ENCODE results near the gene PYY.

The PYY gene

DNA sequence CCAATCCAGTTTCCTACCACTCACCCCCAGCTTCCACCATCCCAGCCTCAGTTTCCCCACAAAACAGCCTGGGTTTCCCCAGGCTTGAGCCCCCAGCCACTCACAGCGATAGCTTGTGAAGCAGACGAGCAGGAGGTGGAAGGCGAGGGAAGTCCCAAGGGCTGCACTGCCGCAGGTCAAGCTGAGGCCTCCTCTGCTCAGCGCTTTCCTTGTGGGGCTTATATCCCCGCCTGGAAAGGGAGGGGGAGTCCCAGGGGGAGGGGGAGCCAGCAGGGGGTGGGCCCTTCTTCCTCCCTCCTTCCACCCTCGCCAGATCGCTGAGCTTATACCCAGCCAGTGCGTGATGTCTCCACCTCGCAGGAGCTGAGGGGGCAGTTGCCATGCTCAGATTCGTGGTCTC lies at the start of gene PYY:
TSS of gene PYY (minus strand) at position 195 of the 400 bp plus-strand sequence. CDS start 457 bp downstream, outside the sequence.
- TF ChIP-seq, protein P1, sequence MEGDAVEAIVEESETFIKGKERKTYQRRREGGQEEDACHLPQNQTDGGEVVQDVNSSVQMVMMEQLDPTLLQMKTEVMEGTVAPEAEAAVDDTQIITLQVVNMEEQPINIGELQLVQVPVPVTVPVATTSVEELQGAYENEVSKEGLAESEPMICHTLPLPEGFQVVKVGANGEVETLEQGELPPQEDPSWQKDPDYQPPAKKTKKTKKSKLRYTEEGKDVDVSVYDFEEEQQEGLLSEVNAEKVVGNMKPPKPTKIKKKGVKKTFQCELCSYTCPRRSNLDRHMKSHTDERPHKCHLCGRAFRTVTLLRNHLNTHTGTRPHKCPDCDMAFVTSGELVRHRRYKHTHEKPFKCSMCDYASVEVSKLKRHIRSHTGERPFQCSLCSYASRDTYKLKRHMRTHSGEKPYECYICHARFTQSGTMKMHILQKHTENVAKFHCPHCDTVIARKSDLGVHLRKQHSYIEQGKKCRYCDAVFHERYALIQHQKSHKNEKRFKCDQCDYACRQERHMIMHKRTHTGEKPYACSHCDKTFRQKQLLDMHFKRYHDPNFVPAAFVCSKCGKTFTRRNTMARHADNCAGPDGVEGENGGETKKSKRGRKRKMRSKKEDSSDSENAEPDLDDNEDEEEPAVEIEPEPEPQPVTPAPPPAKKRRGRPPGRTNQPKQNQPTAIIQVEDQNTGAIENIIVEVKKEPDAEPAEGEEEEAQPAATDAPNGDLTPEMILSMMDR (conservative IDR thresholded peaks at IDR 0.05; ENCODE audit: low read depth, low read length) = no peak
- H3K4me3 ChIP-seq (ENCODE audit: low read depth, low read length) = no peak within 1 kb of the TSS
- no peak for DNase-seq (ENCODE audit: low read depth)

DNA sequence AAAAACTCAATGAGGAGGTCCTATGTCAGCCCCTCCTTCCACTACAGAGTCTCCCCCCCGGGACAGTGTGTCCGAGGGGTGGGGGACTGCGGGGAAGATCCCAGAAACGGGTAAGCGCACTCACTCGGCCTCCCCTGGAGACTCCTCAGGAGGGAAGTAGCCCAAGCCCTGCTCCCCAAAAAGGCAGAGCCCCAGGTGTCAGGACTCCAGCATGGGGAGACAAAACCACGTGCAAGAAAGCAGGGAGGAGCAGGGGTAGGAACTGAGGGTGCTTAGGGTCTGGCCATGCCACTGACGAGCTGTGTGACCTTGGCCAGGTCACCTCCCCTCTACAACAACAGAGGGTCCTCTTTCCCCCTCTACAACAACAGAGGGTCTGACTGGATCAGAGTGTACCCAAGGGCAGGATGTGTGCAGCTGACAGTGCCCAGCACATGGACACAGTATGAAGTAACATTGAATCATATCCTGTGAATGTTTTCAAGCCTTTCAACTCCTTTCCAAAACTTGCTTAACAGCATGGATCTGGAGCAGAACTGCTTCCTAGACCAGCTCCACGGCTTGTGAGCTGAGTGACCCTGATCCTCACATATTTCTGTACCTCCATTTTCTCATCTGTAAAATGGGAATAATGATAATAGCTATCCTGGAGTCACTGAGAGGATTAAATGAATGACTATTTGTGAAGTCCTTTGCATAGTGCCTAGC lies 48.6 kb upstream of the PYY start:
- TF ChIP-seq, protein P1 (conservative IDR thresholded peaks at IDR 0.05; ENCODE audit: low read depth, low read length) = no peak
- DNase-seq (ENCODE audit: low read depth) = peak; percentile 89
- no peak overlapping the region for H3K4me3 ChIP-seq (ENCODE audit: low read depth, low read length)

DNA sequence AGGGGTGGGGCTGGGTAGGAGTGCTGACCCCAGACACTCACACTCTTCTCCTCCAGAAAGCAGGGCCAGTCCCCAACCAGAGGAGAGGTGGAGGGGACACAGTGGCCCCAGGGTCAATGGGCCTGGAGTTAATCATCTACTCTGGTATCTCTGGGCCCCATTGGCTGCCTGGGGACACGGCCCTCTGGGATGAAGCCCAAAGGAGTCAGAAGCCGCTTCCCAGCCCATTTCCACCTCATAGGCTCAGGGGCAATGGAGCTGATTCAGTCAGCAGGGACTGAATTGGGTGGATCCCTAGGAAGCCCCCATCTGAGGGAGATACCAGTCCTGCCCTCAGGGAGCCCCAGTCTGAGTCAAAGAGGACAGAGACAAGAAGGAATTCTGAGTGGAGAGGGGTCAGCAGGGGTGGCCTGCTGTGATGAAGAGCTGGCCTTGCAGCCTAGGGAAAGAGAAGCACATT lies 47.8 kb upstream of the PYY start:
- H3K4me3 ChIP-seq (ENCODE audit: low read depth, low read length) = no peak overlapping the region
- TF ChIP-seq, protein P1 (conservative IDR thresholded peaks at IDR 0.05; ENCODE audit: low read depth, low read length) = no peak
- no peak for DNase-seq (ENCODE audit: low read depth)

DNA sequence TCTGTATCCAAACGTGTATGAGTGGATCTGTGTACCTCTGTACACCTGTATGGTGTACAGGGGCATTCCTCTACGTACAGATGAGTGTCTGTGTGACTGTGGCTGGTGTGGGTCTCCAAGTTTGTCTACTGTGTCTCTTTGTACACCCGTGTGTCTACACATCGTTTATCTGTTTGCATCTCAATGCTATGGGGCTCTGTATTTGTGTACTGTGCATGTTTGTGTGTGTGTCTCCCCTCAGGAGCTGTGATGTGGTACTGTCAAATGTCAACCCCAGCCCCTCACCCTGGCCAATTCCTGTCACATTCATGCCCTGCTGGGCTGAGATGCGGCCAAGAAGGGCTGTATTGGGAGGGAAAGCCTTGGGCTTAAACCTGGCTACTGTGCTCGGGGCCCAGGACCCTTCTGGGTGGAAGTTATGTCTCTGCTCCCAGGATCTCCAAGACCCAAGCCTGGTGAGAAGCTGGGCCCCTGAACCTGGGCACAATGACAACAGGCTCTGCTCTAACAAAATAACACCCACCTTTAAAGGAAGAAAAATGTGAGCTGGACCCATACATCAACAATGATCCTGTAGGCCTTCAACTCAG lies 47.2 kb upstream of the PYY start:
- TF ChIP-seq, protein P1 (conservative IDR thresholded peaks at IDR 0.05; ENCODE audit: low read depth, low read length) = no peak
- no peak for DNase-seq (ENCODE audit: low read depth)
- no peak overlapping the region for H3K4me3 ChIP-seq (ENCODE audit: low read depth, low read length)

DNA sequence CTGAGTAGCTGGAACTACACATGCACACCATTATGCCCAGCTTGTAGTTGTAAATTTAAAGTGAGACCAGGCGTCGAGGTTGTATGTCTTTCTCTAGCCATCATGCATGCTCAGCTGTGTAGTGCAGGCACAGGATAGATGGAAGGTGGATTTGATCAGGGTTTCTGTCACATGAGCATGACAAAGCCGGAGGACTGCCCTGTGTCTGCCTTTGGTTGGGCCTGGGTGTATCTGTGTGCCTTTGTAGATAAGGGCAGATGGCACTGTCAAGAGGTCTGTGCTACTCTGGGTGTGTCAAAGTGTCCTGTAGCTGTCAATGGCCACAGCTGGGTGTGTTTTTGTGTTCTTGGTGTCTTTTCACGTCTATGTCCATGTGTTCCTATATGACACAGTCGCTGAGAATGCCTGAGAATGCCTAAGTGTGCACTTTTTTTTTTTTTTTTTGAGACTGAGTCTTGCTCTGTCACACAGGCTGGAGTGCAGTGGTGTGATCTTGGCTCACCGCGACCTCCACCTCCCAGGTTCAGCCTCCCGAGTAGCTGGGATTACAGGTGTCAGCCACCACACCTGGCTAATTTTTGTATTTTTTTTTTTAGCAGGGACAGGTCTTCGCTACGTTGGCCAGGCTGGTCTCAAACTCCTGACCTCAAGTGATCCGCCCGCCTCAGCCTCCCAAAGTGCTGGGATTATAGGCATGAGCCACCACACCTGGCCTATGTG lies 46.6 kb upstream of the PYY start:
- DNase-seq (ENCODE audit: low read depth) = no peak
- no peak overlapping the region for H3K4me3 ChIP-seq (ENCODE audit: low read depth, low read length)
- TF ChIP-seq, protein P1 (conservative IDR thresholded peaks at IDR 0.05; ENCODE audit: low read depth, low read length) = no peak

DNA sequence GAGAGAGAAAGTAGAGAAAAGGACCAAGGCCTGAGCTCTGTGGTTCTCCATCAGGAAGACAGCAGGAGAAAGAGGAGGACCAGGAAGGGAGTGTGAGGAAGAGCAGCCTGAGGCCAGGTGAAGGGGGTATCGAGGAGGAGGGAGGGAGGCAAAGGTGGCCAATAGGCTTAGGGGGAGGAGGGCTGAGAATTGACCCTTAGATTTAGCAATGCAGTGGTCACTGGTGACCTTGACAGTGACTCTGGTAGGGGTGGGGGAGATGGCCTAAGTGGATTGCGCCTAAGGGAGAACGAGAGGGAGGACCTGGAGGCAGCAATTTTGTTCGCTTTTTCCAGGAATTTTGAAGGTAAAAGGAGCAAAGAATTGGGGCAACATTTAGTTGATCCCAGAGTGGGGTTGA lies 45.3 kb upstream of the PYY start:
- TF ChIP-seq, protein P1 (conservative IDR thresholded peaks at IDR 0.05; ENCODE audit: low read depth, low read length) = no peak
- H3K4me3 ChIP-seq (ENCODE audit: low read depth, low read length) = no peak overlapping the region
- DNase-seq (ENCODE audit: low read depth) = no peak

All from choroid plexus epithelial cell (primary cell).